NT2/D1 (cell line): ENCODE results near the gene METTL14.

Source experiments
- YY1 ChIP-seq: IDR thresholded peaks from 2 replicates; pipeline ENCODE4 v1.6.1; 2011; ENCODE audit not compliant: insufficient read length, insufficient read depth
- ZNF274 ChIP-seq: IDR thresholded peaks from 2 replicates; pipeline ENCODE4 v1.6.1; 2011; ENCODE audit warnings: mild to moderate bottlenecking, low read depth, low read length

DNA sequence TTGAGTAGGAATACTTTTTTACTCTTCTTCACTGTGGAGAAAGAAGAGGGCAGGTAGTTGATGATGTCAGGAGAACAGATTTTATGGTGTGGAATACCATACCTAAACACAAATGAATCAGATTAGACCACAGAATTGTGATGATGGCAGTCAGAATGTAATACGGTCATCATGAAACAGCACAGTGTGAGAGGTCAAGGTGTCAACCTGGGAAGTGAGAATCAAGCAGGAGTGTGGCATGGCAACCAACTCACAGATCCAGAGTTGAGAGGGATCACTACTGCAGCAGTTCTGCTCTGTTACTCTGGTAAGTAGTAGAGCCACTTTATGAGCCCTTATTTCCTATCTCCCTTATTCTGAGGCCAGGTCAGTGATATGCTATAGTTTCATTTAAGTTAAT, 27.7 kb downstream of the METTL14 start:
- no peak for TF ChIP-seq ZNF274
- TF ChIP-seq YY1 = no peak
